Urinary bladder (tissue), 4 donors: ENCODE results near the gene AMPD3. TPM values are rescaled to one million over a fixed set of nuclear protein-coding genes. Genes with fewer than 3 reads are reported as not detected.

Source experiments
- DNase-seq: peaks from one replicate; pipeline ENCODE4 v3.0.0-alpha.2; 2015; ENCODE audit errors: extremely low spot score
- H3K27ac ChIP-seq: one replicate; pipeline ENCODE4 v1.5.1; 2013; ENCODE audit warnings: low read depth, mild to moderate bottlenecking, moderate library complexity
- H3K36me3 ChIP-seq: one replicate; pipeline ENCODE4 v1.6.1; 2013; ENCODE audit warnings: mild to moderate bottlenecking, moderate library complexity; ENCODE audit not compliant: insufficient read depth
- H3K4me1 ChIP-seq: one replicate; pipeline ENCODE4 v1.6.1; 2013; ENCODE audit warnings: mild to moderate bottlenecking, moderate library complexity; ENCODE audit not compliant: insufficient read depth
- H3K4me3 ChIP-seq: one replicate; pipeline ENCODE4 v1.5.1; 2013; ENCODE audit warnings: low read depth, low read length
- WGBS: extraction: QIAGEN DNeasy Blood & Tissue Kit; methylation state at CpG from one replicate; pipeline ENCODE4 v1.1.7; 2013; 5-methylcytosine and 5-hydroxymethylcytosine counted together
- polyA plus RNA-seq: library from polyadenylated mRNA; stranded (reverse); fragments of 200-250 nt; gene quantifications from one replicate; pipeline ENCODE4 v1.2.3, GENCODE V29; 2013
- total RNA-seq: library from RNA; depleted of rRNA; stranded (reverse); fragments of >200 nt; gene quantifications from one replicate; pipeline ENCODE4 v1.2.3, GENCODE V29; 2014
- donor health status: healthy with polysubstance abuse.
- donor health status: healthy.

Gene AMPD3
- total RNA-seq (5.2 TPM), polyA plus RNA-seq (2.4 TPM)

GRCh38 chr11:10454878-10455631, at the start of gene AMPD3:
Gene AMPD3, plus strand, starts transcription at chr11:10455264. Its CDS starts 6,256 bp downstream, at chr11:10461520.
- no peak for DNase-seq
- peak within 1 kb of the TSS; percentile 76 for H3K27ac ChIP-seq
- H3K4me3 ChIP-seq: peak within 1 kb of the TSS; percentile 14
- no peaks in the 10 kb centered on the region for H3K36me3 ChIP-seq
- H3K4me1 ChIP-seq: no peaks in the 10 kb centered on the region
- WGBS: 59% methylated on average over 11 of the region's 11 CpGs

- WGBS: 26% methylated on average over 6 of the region's 6 CpGs
Measured at GRCh38 chr11:10405865-10406592, 49.0 kb upstream of the AMPD3 start.

GRCh38 chr11:10407055-10407454, 48.0 kb upstream of the AMPD3 start:
- Histone ChIP-seq H3K27ac (no peak overlapping the region), H3K36me3 (no peaks in the 10 kb centered on the region), H3K4me1 (no peaks in the 10 kb centered on the region), H3K4me3 (no peak overlapping the region)
- DNase-seq: peak; percentile 13
- 54% methylated on average over 3 of the region's 3 CpGs for whole genome bisulfite sequencing

More at GRCh38 chr11:10405865-10406592, 49.0 kb upstream of the AMPD3 start:
- no peak overlapping the region for H3K4me3 ChIP-seq
- no peaks in the 10 kb centered on the region for H3K36me3 ChIP-seq
- H3K27ac ChIP-seq: no peak overlapping the region
- H3K4me1 ChIP-seq: no peaks in the 10 kb centered on the region
- DNase-seq: peak; percentile 70

GRCh38 chr11:10407749-10408685, 47.0 kb upstream of the AMPD3 start:
- no peak overlapping the region for H3K27ac ChIP-seq
- 84% methylated on average over 13 of the region's 13 CpGs for WGBS

DNA sequence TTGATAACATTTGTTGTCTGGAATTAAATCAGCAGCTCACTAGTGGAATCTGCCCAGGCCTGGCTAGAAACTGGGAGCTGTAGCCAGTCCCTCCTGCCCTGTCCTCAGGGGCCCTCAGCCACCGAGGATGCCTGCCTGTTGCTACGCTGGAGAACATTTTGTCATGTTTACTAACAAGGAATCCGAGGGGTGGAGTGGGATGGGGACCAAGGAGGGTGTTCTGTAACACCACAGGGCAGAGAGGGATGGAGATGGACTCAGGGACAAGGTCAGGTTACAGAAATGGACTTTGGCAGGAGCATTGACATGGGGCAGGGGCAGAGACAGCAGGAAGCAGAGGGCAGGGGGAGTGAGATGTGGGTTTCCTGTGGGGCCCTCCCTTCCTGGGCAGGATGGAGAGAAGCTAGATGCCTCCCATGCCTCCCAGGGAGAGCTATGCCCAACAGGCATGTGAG, 45.8 kb upstream of the AMPD3 start:
- H3K4me3 ChIP-seq: no peak overlapping the region
- no peak overlapping the region for H3K27ac ChIP-seq
- no peaks in the 10 kb centered on the region for H3K36me3 ChIP-seq
- no peaks in the 10 kb centered on the region for H3K4me1 ChIP-seq
- no peak for DNase-seq
- 66% methylated on average over 3 of the region's 3 CpGs for WGBS

More at GRCh38 chr11:10407749-10408685, 47.0 kb upstream of the AMPD3 start:
- no peak overlapping the region for H3K4me3 ChIP-seq
- no peaks in the 10 kb centered on the region for H3K36me3 ChIP-seq
- no peaks in the 10 kb centered on the region for H3K4me1 ChIP-seq
- DNase-seq: no peak

DNA sequence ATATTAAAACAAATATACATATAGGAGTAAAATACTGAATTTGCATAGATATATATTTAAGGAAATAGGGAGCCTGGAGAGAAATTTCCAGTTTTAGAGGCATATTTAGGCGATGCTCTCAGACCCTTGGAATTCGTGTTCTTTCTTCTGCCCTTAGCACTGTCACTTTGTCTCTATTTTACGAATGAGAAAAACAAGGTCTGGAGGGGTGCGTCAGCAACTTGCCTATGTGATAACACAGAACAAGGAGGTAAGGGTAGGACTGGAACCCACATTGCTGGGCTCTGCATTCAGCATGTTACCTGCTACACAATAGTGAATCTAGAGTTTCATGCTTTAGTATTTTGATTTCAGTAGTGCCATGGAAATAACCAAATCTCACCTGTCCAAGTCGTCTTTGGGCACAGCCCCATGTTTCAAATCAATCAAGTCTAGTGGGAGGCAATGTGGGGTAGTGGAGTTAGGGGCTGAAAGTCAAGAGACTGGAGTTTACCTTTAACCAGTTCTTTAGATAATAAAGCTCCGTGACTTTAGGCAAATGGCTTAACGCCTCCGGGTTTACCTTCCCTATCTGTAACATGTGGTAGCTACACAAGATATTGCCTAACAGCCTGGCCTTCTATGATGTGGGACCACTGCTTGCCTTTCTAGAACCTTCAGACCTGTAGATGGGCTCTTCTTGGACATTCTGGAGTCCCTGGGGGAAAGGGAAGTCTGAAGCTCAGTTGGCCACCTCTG, 44.8 kb upstream of the AMPD3 start:
- Histone ChIP-seq H3K27ac (no peak overlapping the region), H3K4me3 (no peak overlapping the region), H3K36me3 (no peaks in the 10 kb centered on the region), H3K4me1 (no peaks in the 10 kb centered on the region)
- WGBS: 87% methylated on average over 8 of the region's 8 CpGs
- DNase-seq: no peak

GRCh38 chr11:10410844-10411200, 44.2 kb upstream of the AMPD3 start:
- no peaks in the 10 kb centered on the region for H3K36me3 ChIP-seq
- WGBS: 87% methylated on average over 2 of the region's 2 CpGs
- DNase-seq: no peak
- H3K27ac ChIP-seq: no peak overlapping the region
- no peaks in the 10 kb centered on the region for H3K4me1 ChIP-seq
- H3K4me3 ChIP-seq: no peak overlapping the region

DNA sequence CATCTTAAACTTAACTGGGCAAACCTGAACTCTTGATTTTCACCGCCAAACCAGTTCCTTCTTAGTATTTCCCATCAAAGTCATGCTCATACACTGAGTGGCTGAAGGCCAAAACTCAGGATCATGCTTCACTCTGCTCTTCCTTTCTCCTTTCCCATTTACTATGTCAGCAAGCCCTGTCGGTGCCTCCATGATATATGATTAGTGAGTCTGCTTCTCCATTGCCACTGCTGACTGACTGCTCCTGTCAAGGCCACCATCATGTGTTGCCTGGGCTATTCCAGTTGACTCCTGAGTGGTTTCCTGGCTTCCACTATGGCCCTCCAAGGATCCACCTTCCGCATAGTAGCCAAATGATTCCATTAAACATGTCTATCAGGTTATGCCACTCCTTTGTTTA, 42.8 kb upstream of the AMPD3 start:
- H3K27ac ChIP-seq: no peak overlapping the region

GRCh38 chr11:10413268-10413667, 41.8 kb upstream of the AMPD3 start:
- no peak overlapping the region for H3K4me3 ChIP-seq
- DNase-seq: no peak
- 62% methylated on average over 6 of the region's 6 CpGs for WGBS
- no peak overlapping the region for H3K27ac ChIP-seq
- H3K4me1 ChIP-seq: no peaks in the 10 kb centered on the region
- H3K36me3 ChIP-seq: no peaks in the 10 kb centered on the region

More for the DNA sequence above, 42.8 kb upstream of the AMPD3 start:
- Histone ChIP-seq H3K4me3 (no peak overlapping the region), H3K4me1 (no peaks in the 10 kb centered on the region), H3K36me3 (no peaks in the 10 kb centered on the region)
- DNase-seq: no peak
- 92% methylated on average over 3 of the region's 3 CpGs for WGBS

DNA sequence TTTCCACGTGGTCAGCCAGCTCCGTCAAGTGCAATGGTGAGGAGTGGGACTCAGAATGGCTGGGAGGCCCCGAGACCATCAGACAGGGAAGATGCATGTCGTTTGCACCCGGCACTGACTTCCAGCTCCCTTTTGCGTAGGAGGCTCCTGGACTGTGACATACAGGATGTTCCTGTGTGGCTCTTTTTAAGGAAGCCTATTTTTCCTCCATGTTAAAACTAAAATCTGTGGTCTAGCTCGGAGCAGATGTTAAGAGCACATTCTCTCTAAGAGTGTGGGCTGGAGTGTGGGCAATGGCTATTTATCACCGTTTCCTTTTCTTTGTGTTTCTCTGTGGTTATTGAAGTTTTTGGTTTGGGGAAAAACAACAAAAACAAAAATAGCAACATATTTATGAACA, 40.9 kb upstream of the AMPD3 start:
- no peaks in the 10 kb centered on the region for H3K36me3 ChIP-seq
- 55% methylated on average over 8 of the region's 8 CpGs for WGBS
- DNase-seq: no peak
- H3K4me1 ChIP-seq: no peaks in the 10 kb centered on the region
- no peak overlapping the region for H3K4me3 ChIP-seq
- no peak overlapping the region for H3K27ac ChIP-seq

- WGBS: 57% methylated on average over 10 of the region's 10 CpGs
- H3K36me3 ChIP-seq: no peaks in the 10 kb centered on the region
- DNase-seq: no peak
- H3K27ac ChIP-seq: no peak overlapping the region
- no peaks in the 10 kb centered on the region for H3K4me1 ChIP-seq
- H3K4me3 ChIP-seq: no peak overlapping the region
Measured at GRCh38 chr11:10414659-10415058, 40.4 kb upstream of the AMPD3 start.

DNA sequence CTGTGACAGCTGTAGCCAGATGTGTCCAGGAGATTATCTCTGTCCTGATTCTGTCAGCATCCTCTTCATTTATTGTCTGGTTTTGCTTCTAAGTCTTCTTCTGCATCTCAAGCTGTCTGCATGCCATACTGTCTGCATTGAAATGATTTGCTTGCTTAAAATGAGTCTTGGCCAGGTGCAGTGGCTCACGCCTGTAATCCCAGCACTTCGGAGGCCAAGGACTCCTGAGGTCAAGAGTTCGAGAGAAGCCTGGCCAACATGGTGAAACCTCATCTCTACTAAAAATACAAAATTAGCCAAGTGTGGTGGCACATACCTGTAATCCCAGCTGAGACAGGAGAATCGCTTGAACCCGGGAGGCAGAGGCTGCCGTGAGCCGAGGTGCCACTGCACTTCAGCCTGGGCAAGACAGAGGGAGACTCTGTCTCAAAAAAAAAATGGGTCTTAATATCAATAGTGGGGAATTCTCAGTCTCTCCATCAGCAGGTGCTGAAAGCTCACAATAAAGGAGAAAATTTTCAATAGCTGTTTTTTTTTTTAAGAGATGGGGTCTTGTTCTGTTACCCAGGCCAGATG, 39.2 kb upstream of the AMPD3 start:
- no peak overlapping the region for H3K4me3 ChIP-seq

More for the DNA sequence above, 39.2 kb upstream of the AMPD3 start:
- Histone ChIP-seq H3K27ac (no peak overlapping the region), H3K4me1 (no peaks in the 10 kb centered on the region), H3K36me3 (no peaks in the 10 kb centered on the region)
- no peak for DNase-seq
- 79% methylated on average over 7 of the region's 7 CpGs for WGBS
